Uterus (tissue), 4 donors: ENCODE results near the gene EP400. TPM values are rescaled to one million over a fixed set of nuclear protein-coding genes. Genes with fewer than 3 reads are reported as not detected.

Experiments used
- DNase-seq, 2 donors: peaks; one replicate each; pipeline ENCODE4 v3.0.0-alpha.2; 2019 to 2020
- H3K27ac ChIP-seq, 2 donors: fragments of 200-600 bp; sonication (generic); 1 replicate in 1 of 2; 2 replicates in 1 of 2; pipeline ENCODE4 v1.5.1; 2016 to 2018
- H3K27me3 ChIP-seq, 2 donors: fragments of 200-600 bp; sonication (generic); one replicate each; pipeline ENCODE4 v1.5.1; 2018 to 2019; ENCODE audit warnings: control low read depth in 1 of 2
- H3K36me3 ChIP-seq, 2 donors: fragments of 200-600 bp; sonication (generic); one replicate each; pipeline ENCODE4 v1.5.1; 2019; ENCODE audit warnings: control low read depth in 1 of 2
- H3K4me1 ChIP-seq, 2 donors: fragments of 200-600 bp; sonication (generic); one replicate each; pipeline ENCODE4 v1.5.1; 2018 to 2019; ENCODE audit warnings: control low read depth in 1 of 2
- H3K4me3 ChIP-seq, 2 donors: fragments of 200-600 bp; sonication (generic); 1 replicate in 1 of 2; 2 replicates in 1 of 2; pipeline ENCODE4 v1.5.1; 2018 to 2019; ENCODE audit warnings: mild to moderate bottlenecking in 1 of 2
- H3K9me3 ChIP-seq, 2 donors: fragments of 200-600 bp; sonication (generic); one replicate each; pipeline ENCODE4 v1.5.1; 2019; ENCODE audit warnings: control low read depth in 1 of 2
- POLR2A ChIP-seq, 2 donors: fragments of 450-650 bp; IDR thresholded peaks; one replicate each; pipeline ENCODE4 v1.6.1; 2016; ENCODE audit warnings: antibody characterized with exemption in 2 of 2, mild to moderate bottlenecking in 1 of 2, moderate library complexity in 1 of 2
- intact Hi-C: fragments of 100-400 bp; cut with DNase I; formaldehyde crosslinking; loops from one replicate; pipeline ENCODE4 v1.15.1; 2023; ENCODE audit warnings: low total_unique reads
- total RNA-seq, 4 donors: library from RNA; depleted of rRNA in 3 of 4; stranded (reverse); fragments of >200 nt in 3 of 4; gene quantifications; one replicate each; pipeline versions ENCODE4 v1.1.0 to v1.2.4, GENCODE V29; 2014 to 2023
- TF ChIP-seq, protein P1 (sequence below), 4 experiments: fragments of 200-600 bp in 2 of 4; fragments of 450-650 bp in 2 of 4; sonication (generic) in 2 of 4; IDR thresholded peaks; one replicate each; pipeline ENCODE4 v1.5.1; 2016 to 2019; ENCODE audit warnings: antibody characterized with exemption in 4 of 4, mild to moderate bottlenecking in 2 of 4, moderate library complexity in 1 of 4
- donor health status: DM: yes; HTN: yes; CAD: no.

Gene EP400
- total RNA-seq, 4 donors from 2014 or later = 11.8 to 70.6 (median 28.2) TPM

DNA sequence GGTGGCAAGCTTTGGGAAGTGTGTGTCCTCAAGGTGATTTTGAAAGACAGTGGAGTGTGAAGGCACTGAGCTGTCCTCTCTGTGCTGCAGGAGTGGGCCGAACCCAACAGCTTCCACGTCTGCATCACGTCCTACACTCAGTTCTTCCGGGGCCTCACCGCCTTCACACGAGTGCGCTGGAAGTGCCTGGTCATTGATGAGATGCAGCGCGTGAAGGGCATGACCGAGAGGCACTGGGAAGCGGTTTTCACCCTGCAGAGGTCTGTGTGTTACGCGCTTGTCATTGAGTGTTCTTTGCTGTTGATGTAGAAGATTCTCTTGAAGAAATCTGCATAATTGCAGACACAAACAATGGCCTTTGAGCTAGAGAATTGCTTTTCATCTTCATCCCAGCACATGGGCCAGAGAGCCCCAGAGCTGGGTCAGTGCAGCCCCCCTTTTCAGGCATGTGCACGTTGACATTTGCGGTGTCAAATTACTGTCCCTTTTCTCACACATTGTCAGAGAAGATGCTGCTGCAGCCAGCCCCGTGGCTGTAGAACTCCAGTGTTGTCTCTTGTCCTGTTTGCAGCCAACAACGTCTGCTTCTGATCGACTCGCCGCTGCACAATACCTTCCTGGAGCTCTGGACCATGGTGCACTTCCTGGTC, 63.3 kb downstream of the EP400 start:
- no peak overlapping the region for H3K4me3 ChIP-seq
- TF ChIP-seq, protein P1, sequence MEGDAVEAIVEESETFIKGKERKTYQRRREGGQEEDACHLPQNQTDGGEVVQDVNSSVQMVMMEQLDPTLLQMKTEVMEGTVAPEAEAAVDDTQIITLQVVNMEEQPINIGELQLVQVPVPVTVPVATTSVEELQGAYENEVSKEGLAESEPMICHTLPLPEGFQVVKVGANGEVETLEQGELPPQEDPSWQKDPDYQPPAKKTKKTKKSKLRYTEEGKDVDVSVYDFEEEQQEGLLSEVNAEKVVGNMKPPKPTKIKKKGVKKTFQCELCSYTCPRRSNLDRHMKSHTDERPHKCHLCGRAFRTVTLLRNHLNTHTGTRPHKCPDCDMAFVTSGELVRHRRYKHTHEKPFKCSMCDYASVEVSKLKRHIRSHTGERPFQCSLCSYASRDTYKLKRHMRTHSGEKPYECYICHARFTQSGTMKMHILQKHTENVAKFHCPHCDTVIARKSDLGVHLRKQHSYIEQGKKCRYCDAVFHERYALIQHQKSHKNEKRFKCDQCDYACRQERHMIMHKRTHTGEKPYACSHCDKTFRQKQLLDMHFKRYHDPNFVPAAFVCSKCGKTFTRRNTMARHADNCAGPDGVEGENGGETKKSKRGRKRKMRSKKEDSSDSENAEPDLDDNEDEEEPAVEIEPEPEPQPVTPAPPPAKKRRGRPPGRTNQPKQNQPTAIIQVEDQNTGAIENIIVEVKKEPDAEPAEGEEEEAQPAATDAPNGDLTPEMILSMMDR (IDR thresholded peaks at IDR 0.05) = no peak

GRCh38 chr12:132014092-132014914, 64.6 kb downstream of the EP400 start:
- H3K9me3 ChIP-seq = no peaks in the 10 kb centered on the region
- no peak for TF ChIP-seq POLR2A (IDR thresholded peaks at IDR 0.05)
- TF ChIP-seq, protein P1 (IDR thresholded peaks at IDR 0.05) = no peak
- no peak overlapping the region for H3K4me3 ChIP-seq
- intact Hi-C loops = no loop called here
- no peak overlapping the region for H3K27ac ChIP-seq
- H3K36me3 ChIP-seq = no peaks in the 10 kb centered on the region
- DNase-seq = no peak
- no peaks in the 10 kb centered on the region for H3K4me1 ChIP-seq
- H3K27me3 ChIP-seq = no peaks in the 10 kb centered on the region

More for the DNA sequence above, 63.3 kb downstream of the EP400 start:
- intact Hi-C loops = no loop called here
- Histone ChIP-seq H3K4me1 (no peaks in the 10 kb centered on the region), H3K9me3 (no peaks in the 10 kb centered on the region), H3K27me3 (no peaks in the 10 kb centered on the region), H3K27ac (no peak overlapping the region), H3K36me3 (no peaks in the 10 kb centered on the region)
- DNase-seq = no peak

DNA sequence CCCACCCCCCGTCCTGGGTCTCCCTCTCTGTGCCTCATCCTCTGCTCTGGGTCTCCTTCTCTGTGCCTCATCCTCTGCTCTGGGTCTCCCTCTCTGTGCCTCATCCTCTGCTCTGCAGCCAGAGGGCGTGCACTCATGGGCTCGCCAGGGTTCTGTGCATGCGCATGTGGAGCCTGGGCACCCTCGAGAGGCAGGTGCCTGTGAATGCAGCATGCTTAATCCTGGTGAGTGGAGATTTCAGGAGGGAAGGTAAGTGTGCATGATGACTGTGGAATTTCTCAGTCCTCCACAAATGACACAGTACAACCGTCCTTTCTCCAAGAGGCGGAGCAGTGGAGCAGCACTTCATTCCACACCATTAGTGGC, 65.2 kb downstream of the EP400 start:
- intact Hi-C loops = no loop called here
- no peaks in the 10 kb centered on the region for H3K27me3 ChIP-seq
- no peak for DNase-seq
- H3K36me3 ChIP-seq = no peaks in the 10 kb centered on the region
- H3K4me1 ChIP-seq = no peaks in the 10 kb centered on the region
- H3K4me3 ChIP-seq = no peak overlapping the region
- H3K9me3 ChIP-seq = no peaks in the 10 kb centered on the region
- TF ChIP-seq, protein P1 (IDR thresholded peaks at IDR 0.05) = no peak
- no peak for TF ChIP-seq POLR2A (IDR thresholded peaks at IDR 0.05)
- no peak overlapping the region for H3K27ac ChIP-seq

- Histone ChIP-seq H3K4me1 (peaks cover 0 to under 1% of the 10 kb centered on the region in 2 donors), H3K36me3 (no peaks in the 10 kb centered on the region), H3K4me3 (no peak overlapping the region), H3K27ac (no peak overlapping the region), H3K27me3 (no peaks in the 10 kb centered on the region), H3K9me3 (no peaks in the 10 kb centered on the region)
- intact Hi-C loops = no loop called here
- TF ChIP-seq, protein P1 (IDR thresholded peaks at IDR 0.05) = no peak
- TF ChIP-seq POLR2A (IDR thresholded peaks at IDR 0.05) = no peak
- no peak for DNase-seq
These were observed 66.1 kb downstream of the EP400 start for GRCh38 chr12:132015686-132016430.
